ENCODE data around the gene KCNH6.

Gene KCNH6

DNA sequence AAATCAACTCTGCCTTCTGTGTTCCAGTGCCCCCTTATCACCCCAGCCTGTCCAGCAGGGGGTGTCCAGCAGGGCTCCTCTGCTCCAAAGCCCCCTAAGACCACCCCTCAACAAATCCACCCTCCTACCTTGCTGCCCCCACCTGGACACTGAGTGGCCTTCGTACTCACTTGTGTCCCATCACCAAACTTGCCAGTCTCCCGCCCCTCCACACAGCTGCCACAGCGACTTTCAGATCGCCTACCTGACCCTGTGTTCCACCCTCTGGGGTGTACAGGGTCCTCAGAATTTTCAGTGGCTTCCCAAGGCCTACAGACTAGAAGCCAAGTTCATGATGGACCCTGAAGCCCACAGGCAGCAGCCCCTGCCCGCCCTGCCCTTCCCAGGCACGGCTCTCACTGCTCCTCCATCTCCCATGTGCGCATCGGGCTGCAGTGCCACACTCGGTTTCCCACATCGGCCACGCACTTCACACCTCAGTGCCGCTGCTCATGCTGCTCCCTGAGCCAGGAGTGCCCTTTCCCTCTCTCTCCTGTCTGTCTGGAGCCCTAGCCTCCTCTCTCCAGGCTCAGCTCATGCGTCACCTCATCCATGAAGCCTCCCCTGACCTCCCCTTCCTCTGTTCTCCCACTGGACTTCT, 11.8 kb downstream of the KCNH6 start:
- Histone ChIP-seq H3K9ac (ENCODE audit: low read length) (no peak overlapping the region), H3K4me1 (ENCODE audit: low read length) (no peaks in the 10 kb centered on the region), H3K27ac (ENCODE audit: low read length) (no peak overlapping the region)

DNA sequence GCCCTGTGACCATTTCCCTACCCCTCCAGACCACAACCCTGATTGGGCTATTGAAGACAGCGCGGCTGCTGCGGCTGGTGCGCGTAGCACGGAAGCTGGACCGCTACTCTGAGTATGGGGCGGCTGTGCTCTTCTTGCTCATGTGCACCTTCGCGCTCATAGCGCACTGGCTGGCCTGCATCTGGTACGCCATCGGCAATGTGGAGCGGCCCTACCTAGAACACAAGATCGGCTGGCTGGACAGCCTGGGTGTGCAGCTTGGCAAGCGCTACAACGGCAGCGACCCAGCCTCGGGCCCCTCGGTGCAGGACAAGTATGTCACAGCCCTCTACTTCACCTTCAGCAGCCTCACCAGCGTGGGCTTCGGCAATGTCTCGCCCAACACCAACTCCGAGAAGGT, 12.5 kb downstream of the KCNH6 start:
- no peaks in the 10 kb centered on the region for H4K20me1 ChIP-seq (ENCODE audit: insufficient read depth, low read length)
- H3K9me2 ChIP-seq (replicated peaks; ENCODE audit: insufficient read depth, low read length), result no peaks in the 10 kb centered on the region
- H2AFZ ChIP-seq (ENCODE audit: low read length), result no peak overlapping the region
- no peak for TF ChIP-seq EZH2phosphoT487 (IDR thresholded peaks at IDR 0.05; ENCODE audit: low read length)
- TF ChIP-seq EZH2 (optimal IDR thresholded peaks at IDR 0.05; ENCODE audit: low read depth, low read length), result no peak
- TF ChIP-seq CTCF (IDR thresholded peaks at IDR 0.05; ENCODE audit: low read length), result no peak
- H3K4me3 ChIP-seq (ENCODE audit: low read length), result no peak overlapping the region
- no peaks in the 10 kb centered on the region for H3K36me3 ChIP-seq (replicated peaks; ENCODE audit: insufficient read depth, low read length)
- H3K9ac ChIP-seq (ENCODE audit: low read length), result no peak overlapping the region
- H3F3A ChIP-seq (ENCODE audit: insufficient read depth, low read length), result no peaks in the 10 kb centered on the region
- H3K79me2 ChIP-seq (ENCODE audit: low read length), result no peaks in the 10 kb centered on the region
- H3K27me3 ChIP-seq (replicated peaks; ENCODE audit: insufficient read depth, low read length), result peaks cover 38% of the 10 kb centered on the region
- H3K4me1 ChIP-seq (ENCODE audit: low read length), result no peaks in the 10 kb centered on the region
- H3K9me3 ChIP-seq (replicated peaks; ENCODE audit: insufficient read depth, low read length), result no peaks in the 10 kb centered on the region
- no peak overlapping the region for H3K27ac ChIP-seq (ENCODE audit: low read length)
- no peak overlapping the region for H3K4me2 ChIP-seq (ENCODE audit: low read depth, low read length)
- no peak for DNase-seq

More for the DNA sequence above, 11.8 kb downstream of the KCNH6 start:
- TF ChIP-seq EZH2phosphoT487 (IDR thresholded peaks at IDR 0.05; ENCODE audit: low read length) (no peak), CTCF (IDR thresholded peaks at IDR 0.05; ENCODE audit: low read length) (no peak), EZH2 (optimal IDR thresholded peaks at IDR 0.05; ENCODE audit: low read depth, low read length) (no peak)
- no peaks in the 10 kb centered on the region for H3K9me3 ChIP-seq (replicated peaks; ENCODE audit: insufficient read depth, low read length)
- no peaks in the 10 kb centered on the region for H4K20me1 ChIP-seq (ENCODE audit: insufficient read depth, low read length)
- H3K79me2 ChIP-seq (ENCODE audit: low read length), result no peaks in the 10 kb centered on the region
- peaks cover 38% of the 10 kb centered on the region for H3K27me3 ChIP-seq (replicated peaks; ENCODE audit: insufficient read depth, low read length)
- DNase-seq, result no peak
- no peak overlapping the region for H3K4me3 ChIP-seq (ENCODE audit: low read length)
- no peaks in the 10 kb centered on the region for H3K36me3 ChIP-seq (replicated peaks; ENCODE audit: insufficient read depth, low read length)
- H3K9me2 ChIP-seq (replicated peaks; ENCODE audit: insufficient read depth, low read length), result no peaks in the 10 kb centered on the region
- H2AFZ ChIP-seq (ENCODE audit: low read length), result no peak overlapping the region
- H3K4me2 ChIP-seq (ENCODE audit: low read depth, low read length), result no peak overlapping the region
- no peaks in the 10 kb centered on the region for H3F3A ChIP-seq (ENCODE audit: insufficient read depth, low read length)

DNA sequence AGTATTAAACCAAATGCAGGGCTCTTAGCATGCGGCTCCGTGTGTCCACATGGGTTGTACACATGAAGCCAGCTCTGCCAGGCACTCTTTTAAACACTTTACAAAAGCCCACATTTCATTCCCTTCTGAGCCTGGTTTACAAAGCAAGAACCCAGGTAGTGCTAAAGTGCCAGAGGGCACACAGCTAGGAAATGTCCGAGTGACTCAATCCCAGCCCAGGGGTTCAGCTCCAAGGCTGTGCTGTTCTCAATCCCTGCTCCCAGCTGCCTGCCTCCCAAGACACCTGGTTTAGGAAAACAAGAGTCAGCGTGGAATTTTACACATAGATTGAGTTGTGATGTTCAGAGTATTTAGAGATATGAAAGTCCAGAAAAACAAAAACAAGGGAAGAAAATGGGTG, 13.8 kb downstream of the KCNH6 start:
- no peak for TF ChIP-seq EZH2phosphoT487 (IDR thresholded peaks at IDR 0.05; ENCODE audit: low read length)
- TF ChIP-seq CTCF (IDR thresholded peaks at IDR 0.05; ENCODE audit: low read length), result no peak
- TF ChIP-seq EZH2 (optimal IDR thresholded peaks at IDR 0.05; ENCODE audit: low read depth, low read length), result no peak
- no peaks in the 10 kb centered on the region for H3K79me2 ChIP-seq (ENCODE audit: low read length)
- no peak overlapping the region for H2AFZ ChIP-seq (ENCODE audit: low read length)
- no peak overlapping the region for H3K9ac ChIP-seq (ENCODE audit: low read length)
- H4K20me1 ChIP-seq (ENCODE audit: insufficient read depth, low read length), result no peaks in the 10 kb centered on the region
- H3K36me3 ChIP-seq (replicated peaks; ENCODE audit: insufficient read depth, low read length), result no peaks in the 10 kb centered on the region
- H3K9me3 ChIP-seq (replicated peaks; ENCODE audit: insufficient read depth, low read length), result no peaks in the 10 kb centered on the region
- no peak overlapping the region for H3K4me2 ChIP-seq (ENCODE audit: low read depth, low read length)
- no peaks in the 10 kb centered on the region for H3F3A ChIP-seq (ENCODE audit: insufficient read depth, low read length)
- no peak overlapping the region for H3K27ac ChIP-seq (ENCODE audit: low read length)
- no peaks in the 10 kb centered on the region for H3K4me1 ChIP-seq (ENCODE audit: low read length)
- no peaks in the 10 kb centered on the region for H3K9me2 ChIP-seq (replicated peaks; ENCODE audit: insufficient read depth, low read length)
- no peak overlapping the region for H3K4me3 ChIP-seq (ENCODE audit: low read length)
- no peak for DNase-seq
- H3K27me3 ChIP-seq (replicated peaks; ENCODE audit: insufficient read depth, low read length), result peaks cover 42% of the 10 kb centered on the region
